HK-2 (cell line): ENCODE data around the gene STAT5A.

ENCODE experiments used
- DNase-seq: peaks from one replicate; pipeline ENCODE4 v3.0.0-alpha.2; 2018; ENCODE audit not compliant: unreplicated experiment

The STAT5A gene

DNA sequence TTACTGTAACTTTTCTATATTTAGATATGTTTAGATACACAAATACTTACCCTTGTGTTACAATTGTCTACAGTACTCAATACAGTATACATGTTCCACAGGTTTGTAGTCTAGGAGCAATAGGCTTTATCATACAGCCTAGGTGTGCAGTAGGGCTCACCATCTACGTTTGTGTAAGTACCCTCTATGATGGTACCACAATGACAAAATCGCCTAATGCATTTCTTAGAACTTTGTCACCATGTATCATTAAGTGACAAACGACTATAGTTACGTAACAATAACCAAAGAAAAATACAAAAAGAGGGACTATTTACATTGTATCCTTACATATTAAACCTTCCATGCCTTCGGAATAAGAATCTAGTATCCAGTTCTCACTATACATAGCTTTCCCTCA, 20.1 kb upstream of the STAT5A start:
- no peak for DNase-seq

- no peak for DNase-seq
Observed at GRCh38 chr17:42270170-42270535, 18.1 kb upstream of the STAT5A start.

- DNase-seq: no peak
Observed at GRCh38 chr17:42270596-42270995, 17.7 kb upstream of the STAT5A start.

GRCh38 chr17:42271006-42271778, 17.1 kb upstream of the STAT5A start:
- DNase-seq: no peak

- no peak for DNase-seq
Observed at GRCh38 chr17:42271779-42272035, 16.6 kb upstream of the STAT5A start.

DNA sequence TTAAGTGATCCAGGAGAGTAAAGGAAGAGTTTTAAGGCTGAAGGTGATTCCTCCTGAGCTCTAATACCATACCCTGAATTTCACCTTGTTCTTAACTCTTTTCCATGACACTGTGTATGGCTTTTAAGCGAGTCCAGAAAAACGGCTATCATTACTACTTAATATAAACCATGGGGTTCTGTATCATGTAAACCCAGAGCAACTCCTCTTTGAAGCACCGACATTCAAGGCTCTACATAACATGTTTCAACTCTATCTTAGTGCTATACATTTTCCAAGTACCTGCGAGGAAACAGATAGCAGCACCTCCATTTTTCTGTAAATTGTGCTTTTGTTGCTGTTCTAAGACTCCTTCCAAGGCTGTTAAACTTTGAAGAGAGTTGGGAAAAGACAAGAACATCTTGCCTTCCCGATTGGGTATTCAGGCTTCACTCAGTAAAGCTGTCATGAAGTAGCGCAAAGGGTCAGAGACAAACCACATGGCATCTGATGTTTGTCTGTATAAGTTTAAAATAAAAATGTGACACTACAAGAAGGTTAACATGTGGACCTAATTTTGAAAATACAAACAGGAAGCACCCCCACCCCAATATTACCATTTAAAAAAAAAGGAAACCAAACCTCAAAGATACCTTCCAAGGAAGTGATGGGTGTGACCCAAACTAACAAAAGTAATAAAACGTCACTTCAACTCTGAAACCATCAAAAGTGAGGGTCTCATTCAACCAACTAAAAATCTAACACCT, 16.0 kb upstream of the STAT5A start:
- DNase-seq: no peak

DNA sequence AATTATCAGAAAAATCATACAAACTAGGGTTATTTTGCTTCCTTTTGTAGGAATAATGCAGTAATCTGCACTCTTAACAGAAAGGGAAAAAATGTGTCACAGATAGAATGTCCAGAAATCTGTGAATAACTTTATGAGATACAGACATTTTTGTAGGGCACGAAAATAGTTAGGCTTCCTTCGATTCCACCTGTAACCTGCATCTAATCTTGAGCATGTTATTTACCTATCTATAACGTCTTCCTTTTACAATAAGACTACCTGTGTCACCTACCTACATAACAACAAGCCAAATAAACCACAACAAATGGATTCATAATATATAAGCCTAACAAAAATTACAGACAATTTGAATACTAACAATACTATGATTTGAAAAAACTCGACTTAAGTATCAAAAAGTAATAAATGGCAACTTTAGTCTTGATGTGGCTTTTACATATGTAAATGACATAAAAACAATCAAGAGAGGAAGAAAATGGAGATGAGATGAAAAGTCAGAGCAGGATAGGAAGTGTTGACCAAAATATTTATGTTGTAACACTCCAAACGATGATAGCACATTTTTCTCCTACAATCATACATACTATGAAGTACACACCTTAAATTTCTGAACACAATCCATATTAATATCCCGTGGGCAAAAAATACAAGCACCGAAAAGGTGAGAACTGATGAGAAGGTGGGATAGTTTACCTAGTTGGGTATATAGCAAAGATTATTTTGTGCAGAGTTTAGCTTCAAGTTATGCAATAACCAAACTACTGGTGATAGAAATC, 14.6 kb upstream of the STAT5A start:
- DNase-seq: no peak

DNA sequence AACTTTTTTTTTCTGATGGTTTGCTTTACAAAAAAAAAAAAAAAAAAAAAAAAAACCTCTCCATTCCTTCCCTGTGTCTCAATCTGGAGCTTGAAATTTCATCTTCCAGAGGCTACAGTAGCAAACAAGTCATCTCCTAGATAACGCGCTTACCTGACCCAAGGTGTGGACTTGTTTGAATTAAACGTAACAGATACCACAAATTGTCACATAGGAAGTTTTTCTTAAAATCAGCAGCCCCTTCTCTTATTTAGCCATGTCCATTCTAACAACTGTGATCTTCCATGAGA, 14.1 kb upstream of the STAT5A start:
- no peak for DNase-seq

DNA sequence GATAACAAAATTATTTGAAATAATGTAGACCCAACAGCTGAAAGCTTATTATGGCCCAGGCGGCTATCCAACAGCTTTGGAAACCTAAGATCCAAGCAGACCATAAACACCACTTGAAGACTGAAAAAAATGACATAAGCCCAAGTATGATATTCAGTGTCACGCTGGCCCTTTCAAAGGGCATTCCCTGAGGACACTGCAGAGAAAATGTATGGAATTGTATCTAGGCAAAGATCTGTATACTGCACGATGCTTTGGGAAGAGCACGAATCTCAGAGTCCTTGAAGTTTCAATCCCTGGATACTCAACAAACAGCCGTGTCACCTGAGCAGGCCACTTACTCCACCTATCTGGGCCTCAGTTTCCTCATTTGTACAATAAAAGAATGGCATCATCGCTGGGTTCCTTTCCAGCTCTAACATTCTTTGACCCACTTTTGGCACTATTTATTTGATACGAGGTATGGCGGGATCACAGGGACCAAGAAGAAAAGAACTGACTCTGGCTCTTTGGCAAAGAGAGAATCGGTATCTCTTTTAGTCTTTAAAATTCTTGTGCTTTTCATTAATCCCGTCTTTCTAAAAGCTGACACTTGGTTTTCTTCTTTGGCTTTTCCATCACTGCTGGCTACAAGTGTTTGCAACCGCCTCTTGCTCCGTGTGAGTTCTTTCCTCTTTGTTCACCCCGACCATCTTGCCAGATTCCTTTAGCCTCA, 13.3 kb upstream of the STAT5A start:
- no peak for DNase-seq

DNA sequence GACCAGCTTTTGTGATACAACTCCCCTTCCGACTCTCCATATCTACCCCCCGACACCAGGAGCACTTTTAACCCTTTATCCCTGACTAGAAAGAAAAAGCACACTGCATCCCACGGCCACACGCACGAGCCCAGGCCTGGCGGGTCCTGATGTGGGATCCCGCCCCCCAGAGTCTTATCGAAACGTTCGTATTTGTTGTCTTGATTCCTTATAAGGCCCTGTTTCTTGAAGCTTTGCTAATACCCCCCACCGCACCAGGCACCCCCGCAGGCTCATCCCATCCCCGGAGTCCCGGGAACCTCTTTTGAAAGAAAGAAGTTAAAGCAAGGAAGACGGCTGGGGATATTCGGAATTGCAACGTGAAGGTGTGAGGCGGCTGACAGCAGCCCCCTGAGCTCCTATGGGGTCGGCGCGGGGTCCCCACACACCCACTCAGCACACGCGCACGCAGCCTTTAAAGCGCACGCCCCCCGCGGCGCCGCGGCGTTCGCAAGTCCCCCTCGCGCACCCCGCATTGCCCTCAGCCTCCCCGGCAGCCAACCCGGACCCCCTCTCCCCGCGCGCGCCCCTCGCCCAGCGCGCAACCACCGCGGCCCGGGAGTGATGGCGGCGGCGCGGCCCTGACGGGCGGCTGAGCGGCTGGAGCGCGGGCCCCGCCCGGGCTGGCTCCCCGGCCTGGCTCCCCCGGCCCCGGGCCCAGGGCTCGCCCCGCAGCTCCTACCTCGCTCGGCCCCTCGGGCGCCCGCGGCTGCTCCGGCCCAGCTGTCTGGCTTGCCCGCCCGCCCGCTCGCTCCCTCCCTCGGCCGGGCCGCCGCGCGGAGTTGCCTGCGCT, 12.6 kb upstream of the STAT5A start:
- peak; percentile 33 for DNase-seq

DNA sequence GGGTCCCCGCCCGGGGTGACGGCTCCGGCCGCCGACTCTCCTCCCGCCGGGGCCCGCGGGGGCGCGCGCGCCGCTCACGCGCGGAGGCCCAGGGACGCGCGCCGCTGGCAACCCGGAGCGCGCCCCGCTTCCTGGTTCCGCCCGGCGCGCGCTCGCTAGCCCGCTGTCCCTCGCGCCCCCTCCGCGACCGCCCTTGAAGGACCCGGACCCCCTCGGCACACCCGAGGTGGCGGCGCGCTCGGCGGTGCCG, 12.0 kb upstream of the STAT5A start, which contains the start of gene STAT5B:
STAT5B (minus strand) TSS at position 33 of the 250 bp plus-strand sequence. CDS start 44,264 bp downstream, outside the sequence.
- peak; percentile 59 for DNase-seq

GRCh38 chr17:42276609-42277341, 11.5 kb upstream of the STAT5A start:
- DNase-seq: peak; percentile 78

DNA sequence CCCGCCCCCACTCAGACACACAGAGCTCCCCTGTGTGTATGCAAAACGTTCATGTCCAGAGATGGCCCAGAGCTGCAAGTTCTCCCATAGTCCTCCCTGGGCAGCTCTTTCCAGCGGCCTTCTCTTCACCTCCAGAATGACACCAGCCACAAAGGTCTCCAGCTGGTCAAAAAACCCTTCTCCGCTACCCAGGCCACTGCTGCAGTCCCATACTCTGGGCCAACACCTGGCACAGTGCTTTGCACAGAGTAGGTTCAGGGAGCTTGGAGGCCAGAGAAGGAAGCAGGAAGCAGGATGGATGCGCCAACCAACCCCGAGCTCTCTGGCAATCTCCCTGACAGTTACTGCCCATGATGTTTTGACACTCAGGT, 11.0 kb upstream of the STAT5A start:
- no peak for DNase-seq

GRCh38 chr17:42279776-42280630, 8.3 kb upstream of the STAT5A start:
- no peak for DNase-seq

GRCh38 chr17:42281571-42282096, 6.7 kb upstream of the STAT5A start:
- DNase-seq: no peak

GRCh38 chr17:42282478-42283080, 5.7 kb upstream of the STAT5A start:
- DNase-seq: no peak

DNA sequence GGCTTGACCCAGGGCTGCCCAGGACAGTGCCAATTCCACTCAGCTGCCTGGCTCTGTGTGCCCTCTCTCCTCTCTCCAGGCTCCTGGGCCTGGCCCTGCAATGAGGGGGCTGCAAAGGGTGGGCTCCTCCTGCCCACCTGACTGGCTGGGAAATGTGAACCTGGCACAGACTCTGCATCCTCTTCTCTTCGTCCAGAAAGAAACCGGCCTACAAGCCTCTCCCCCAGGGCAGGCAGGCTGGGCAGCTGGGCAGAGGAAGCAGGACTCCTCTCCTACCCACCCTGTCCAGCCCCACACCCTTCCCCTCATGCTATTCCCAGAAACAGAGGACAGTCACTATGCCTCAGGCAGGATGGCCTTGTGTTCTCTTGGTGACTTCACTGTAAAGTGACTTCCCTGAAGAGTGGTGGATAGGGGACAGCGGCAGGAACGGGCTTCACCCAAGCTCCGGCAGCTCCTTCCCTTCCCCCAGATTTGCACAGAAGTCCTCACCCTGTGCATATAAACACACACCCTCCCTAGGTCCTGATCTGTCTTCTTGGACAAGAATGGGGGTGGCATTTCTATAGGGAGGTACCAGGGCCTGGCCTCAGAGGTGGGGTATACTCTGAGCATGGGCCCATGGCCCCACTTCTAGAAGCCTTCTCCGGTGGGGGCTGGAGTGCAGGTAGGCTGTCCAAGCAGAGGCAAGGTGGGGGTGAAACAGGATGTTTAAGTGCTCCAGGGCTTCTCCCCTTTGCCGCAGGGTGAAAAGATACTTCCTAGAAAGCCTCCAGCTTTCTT, 4.9 kb upstream of the STAT5A start:
- DNase-seq: no peak

GRCh38 chr17:42284024-42284369, 4.3 kb upstream of the STAT5A start:
- DNase-seq: no peak

DNA sequence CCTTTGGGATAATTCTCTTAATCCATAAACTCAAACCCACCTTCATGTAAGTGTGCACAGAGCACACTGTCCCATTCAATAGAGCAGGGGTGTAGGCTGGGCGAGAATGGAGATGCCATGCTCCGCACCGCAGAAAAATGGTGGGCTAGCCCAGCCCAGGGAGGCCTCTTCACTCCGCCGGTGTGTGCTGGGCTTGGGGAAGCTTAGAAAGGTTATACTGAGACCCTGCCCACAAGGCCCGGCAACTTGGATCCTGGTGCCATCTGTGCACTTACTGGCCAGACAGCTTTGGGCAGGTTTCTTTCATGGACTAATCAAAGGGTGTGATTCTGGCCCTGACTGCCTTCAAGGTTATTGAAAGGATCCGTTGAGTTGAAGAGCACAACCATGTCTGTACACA, 3.7 kb upstream of the STAT5A start:
- no peak for DNase-seq
